ENCODE results near the gene NACA2.
"Not testable (repeated sequence)": the region's sequence is repeated elsewhere in the genome, so short reads cannot be mapped to it uniquely, and the experiment has no call there.

The NACA2 gene

GRCh38 chr17:61591018-61591417, at the start of gene NACA2:
Gene NACA2 (minus strand): TSS chr17:61591219. CDS start chr17:61591180, 39 bp downstream.
- no peak for DNase-seq (ENCODE audit: low read depth)

GRCh38 chr17:61639818-61640217, 48.8 kb upstream of the NACA2 start:
- no peak for DNase-seq (ENCODE audit: low read depth)

- DNase-seq (ENCODE audit: low read depth), result no peak
Measured at GRCh38 chr17:61638087-61638486, 47.1 kb upstream of the NACA2 start.

- peak; percentile 40 for DNase-seq (ENCODE audit: low read depth)
Measured at GRCh38 chr17:61635913-61636432, 45.0 kb upstream of the NACA2 start.

GRCh38 chr17:61634942-61635538, 44.0 kb upstream of the NACA2 start:
- DNase-seq (ENCODE audit: low read depth), result no peak

GRCh38 chr17:61634011-61634539, 43.1 kb upstream of the NACA2 start:
- no peak for DNase-seq (ENCODE audit: low read depth)

- no peak for DNase-seq (ENCODE audit: low read depth)
Measured at GRCh38 chr17:61632826-61633225, 41.8 kb upstream of the NACA2 start.

- no peak for DNase-seq (ENCODE audit: low read depth)
Measured at GRCh38 chr17:61631800-61632199, 40.8 kb upstream of the NACA2 start.

- not testable (repeated sequence) for DNase-seq (ENCODE audit: low read depth)
Measured at GRCh38 chr17:61628158-61628557, 37.1 kb upstream of the NACA2 start.

GRCh38 chr17:61627658-61628057, 36.6 kb upstream of the NACA2 start:
- DNase-seq (ENCODE audit: low read depth), result no peak

GRCh38 chr17:61627125-61627524, 36.1 kb upstream of the NACA2 start:
- DNase-seq (ENCODE audit: low read depth), result no peak

GRCh38 chr17:61625564-61625963, 34.5 kb upstream of the NACA2 start:
- no peak for DNase-seq (ENCODE audit: low read depth)

- no peak for DNase-seq (ENCODE audit: low read depth)
Measured at GRCh38 chr17:61624951-61625350, 33.9 kb upstream of the NACA2 start.

- no peak for DNase-seq (ENCODE audit: low read depth)
Measured at GRCh38 chr17:61621317-61621716, 30.3 kb upstream of the NACA2 start.

- DNase-seq (ENCODE audit: low read depth), result no peak
Measured at GRCh38 chr17:61619953-61620352, 28.9 kb upstream of the NACA2 start.

- no peak for DNase-seq (ENCODE audit: low read depth)
Measured at GRCh38 chr17:61619493-61619892, 28.5 kb upstream of the NACA2 start.

GRCh38 chr17:61618950-61619349, 27.9 kb upstream of the NACA2 start:
- no peak for DNase-seq (ENCODE audit: low read depth)

- DNase-seq (ENCODE audit: low read depth), result no peak
Measured at GRCh38 chr17:61617330-61617729, 26.3 kb upstream of the NACA2 start.

- DNase-seq (ENCODE audit: low read depth), result no peak
Measured at GRCh38 chr17:61616783-61617182, 25.8 kb upstream of the NACA2 start.

- no peak for DNase-seq (ENCODE audit: low read depth)
Measured at GRCh38 chr17:61614219-61614618, 23.2 kb upstream of the NACA2 start.

GRCh38 chr17:61611323-61611722, 20.3 kb upstream of the NACA2 start:
- DNase-seq (ENCODE audit: low read depth), result no peak

- DNase-seq (ENCODE audit: low read depth), result no peak
Measured at GRCh38 chr17:61605692-61606091, 14.7 kb upstream of the NACA2 start.

GRCh38 chr17:61601297-61601696, 10.3 kb upstream of the NACA2 start:
- no peak for DNase-seq (ENCODE audit: low read depth)

- no peak for DNase-seq (ENCODE audit: low read depth)
Measured at GRCh38 chr17:61600621-61601020, 9.6 kb upstream of the NACA2 start.

All from stromal cell of bone marrow (primary cell).